Neural cell (in vitro differentiated cells): ENCODE results near the gene GLO1.

Source experiments
- EP300 ChIP-seq: fragments of 450-650 bp; conservative IDR thresholded peaks from 2 replicates; pipeline ENCODE4 v1.6.1; 2014; ENCODE audit warnings: antibody characterized with exemption, mild to moderate bottlenecking, moderate library complexity; ENCODE audit not compliant: poor library complexity, severe bottlenecking
- EZH2 ChIP-seq: fragments of 200-600, 300-800 bp; shearing (Covaris generic), sonication (generic); IDR thresholded peaks from 2 replicates; pipeline ENCODE4 v1.6.1; 2014; ENCODE audit warnings: antibody characterized with exemption, low read length, borderline replicate concordance, mild to moderate bottlenecking; ENCODE audit not compliant: insufficient read depth, poor library complexity, severe bottlenecking

DNA sequence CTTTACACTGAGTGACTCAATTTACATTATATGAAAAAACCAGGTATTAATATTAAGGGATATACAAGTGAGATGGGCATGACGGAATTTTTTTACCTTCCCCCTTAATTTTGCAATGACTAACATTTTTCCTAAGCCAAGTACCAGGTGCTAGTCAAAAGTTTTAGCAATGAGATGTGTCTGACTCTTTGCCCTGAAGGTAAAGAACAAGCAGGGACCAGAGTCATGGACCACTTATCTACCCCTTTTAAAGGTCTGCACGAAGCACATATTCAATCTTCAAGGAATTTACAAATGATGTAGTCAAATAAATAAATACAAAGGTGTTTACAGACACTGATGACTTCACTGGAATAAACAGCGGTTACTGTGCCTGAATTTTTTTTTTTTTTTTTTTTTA is 1.4 kb downstream of the GLO1 start:
- TF ChIP-seq EP300 (no peak), EZH2 (no peak)
